ENCODE measurements around the gene AKAP13.
"Not testable (repeated sequence)": the region's sequence is repeated elsewhere in the genome, so short reads cannot be mapped to it uniquely, and the experiment has no call there.

AKAP13 gene

GRCh38 chr15:85639752-85640381 is 259.5 kb downstream of the AKAP13 start:
- no peak for DNase-seq

GRCh38 chr15:85642065-85642692 is 261.8 kb downstream of the AKAP13 start:
- no peak for DNase-seq

GRCh38 chr15:85642693-85643066 is 262.3 kb downstream of the AKAP13 start:
- DNase-seq: no peak

- DNase-seq: no peak
Measured at GRCh38 chr15:85646538-85647091, 266.2 kb downstream of the AKAP13 start.

GRCh38 chr15:85649372-85649771 is 269.0 kb downstream of the AKAP13 start:
- DNase-seq: no peak

GRCh38 chr15:85651548-85651947 is 271.1 kb downstream of the AKAP13 start:
- no peak for DNase-seq

- DNase-seq: no peak
Measured at GRCh38 chr15:85652457-85652856, 272.1 kb downstream of the AKAP13 start.

- DNase-seq: no peak
Measured at GRCh38 chr15:85657132-85657531, 276.7 kb downstream of the AKAP13 start.

GRCh38 chr15:85658816-85659215 is 278.4 kb downstream of the AKAP13 start:
- no peak for DNase-seq

GRCh38 chr15:85661859-85662258 is 281.5 kb downstream of the AKAP13 start:
- DNase-seq: no peak

- DNase-seq: not testable (repeated sequence)
Measured at GRCh38 chr15:85665677-85666076, 285.3 kb downstream of the AKAP13 start.

DNA sequence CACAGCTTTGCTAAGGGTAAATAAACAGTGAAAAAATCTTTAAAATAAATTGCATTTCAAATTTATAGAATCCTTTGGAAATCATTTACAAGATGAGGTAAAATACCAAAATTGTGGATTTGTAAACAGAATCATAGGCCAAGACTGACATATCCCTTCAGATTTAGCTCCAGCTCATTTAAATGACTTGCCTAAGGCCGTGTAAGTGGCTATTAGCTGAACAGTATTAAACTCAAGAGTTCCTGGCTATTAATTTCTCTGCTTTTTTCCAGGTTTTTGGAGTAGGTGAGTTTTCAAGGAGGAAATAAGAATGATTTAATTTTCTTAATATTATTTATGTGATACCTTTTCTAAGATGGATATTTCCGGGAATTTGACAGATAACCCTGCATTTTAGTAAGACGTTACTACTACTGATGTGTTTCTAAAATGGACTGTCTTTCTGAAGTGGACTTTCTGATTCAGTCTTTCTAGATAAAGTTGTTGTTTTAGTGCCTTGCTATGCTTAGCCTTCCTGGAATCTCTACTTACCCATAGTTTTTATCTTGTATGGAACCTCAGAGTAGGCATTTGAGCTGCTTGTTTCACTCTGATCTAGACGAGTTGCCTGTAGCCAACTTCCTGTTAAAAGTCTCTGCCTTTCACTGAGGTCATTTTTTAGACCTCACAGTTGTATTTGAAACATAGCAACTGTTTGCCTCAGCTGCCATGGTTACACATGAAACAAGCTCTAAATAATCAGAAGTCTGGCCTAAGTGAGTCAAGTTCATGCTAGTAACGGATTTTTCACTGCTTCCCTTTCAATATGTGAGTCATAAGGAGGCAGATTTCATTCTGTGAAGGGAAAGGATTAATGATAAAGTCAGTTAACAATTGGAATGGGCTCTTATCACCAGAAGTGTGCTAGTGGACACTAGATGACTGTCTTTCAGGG is 287.4 kb downstream of the AKAP13 start:
- DNase-seq: peak; percentile 39

DNA sequence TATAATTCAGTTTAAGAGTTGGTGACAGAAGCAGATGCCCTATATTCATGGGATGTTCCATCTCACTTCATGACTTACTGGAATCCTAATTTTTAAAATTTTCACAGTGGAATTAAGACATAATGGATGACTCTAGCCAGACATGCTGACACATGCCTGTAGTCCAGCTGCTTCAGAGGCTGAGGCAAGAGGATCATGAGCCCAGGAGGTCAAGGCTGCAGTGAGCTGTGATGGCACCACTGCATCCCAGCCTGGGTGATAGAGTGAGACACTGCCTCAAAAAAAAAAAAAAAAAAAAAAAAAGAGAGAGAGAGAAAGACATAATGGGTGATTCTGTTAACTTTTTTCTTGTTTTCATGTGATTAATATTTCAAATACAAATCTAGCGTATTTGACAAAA is 290.8 kb downstream of the AKAP13 start:
- DNase-seq: no peak

DNA sequence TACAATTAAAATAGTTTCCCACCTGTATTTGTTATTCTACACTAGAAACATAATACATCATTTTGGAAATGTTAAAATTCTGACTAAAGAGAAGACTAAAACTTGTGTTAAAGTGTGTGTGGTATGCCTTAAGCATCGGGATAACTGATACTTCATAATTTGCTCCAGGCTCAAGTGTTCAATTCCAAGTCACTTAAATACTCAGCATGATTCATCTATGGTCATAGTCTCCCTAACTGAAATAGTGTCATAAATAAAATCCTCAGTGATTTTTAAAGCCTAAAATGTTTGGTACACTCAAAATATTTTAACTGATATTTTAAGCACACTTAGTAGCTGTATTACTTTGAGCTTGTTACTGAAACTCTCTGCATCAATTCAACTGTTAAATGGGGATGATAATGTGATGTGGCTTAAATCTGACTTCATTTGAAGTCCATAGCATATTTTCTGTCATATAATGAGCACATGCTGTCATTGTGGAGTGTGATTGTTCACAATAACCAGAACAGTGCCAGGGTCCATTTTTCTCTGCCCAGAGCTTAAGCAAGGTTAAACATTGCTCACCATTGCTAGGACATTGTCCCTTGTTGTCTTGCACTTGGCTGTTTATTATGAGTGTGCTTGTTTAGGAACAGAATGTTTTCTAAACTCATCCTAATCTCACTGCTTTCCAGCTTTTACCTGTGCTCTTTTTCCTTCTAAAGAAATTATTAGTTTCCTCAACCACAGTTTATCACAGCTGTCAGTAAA is 292.1 kb downstream of the AKAP13 start:
- no peak for DNase-seq

DNA sequence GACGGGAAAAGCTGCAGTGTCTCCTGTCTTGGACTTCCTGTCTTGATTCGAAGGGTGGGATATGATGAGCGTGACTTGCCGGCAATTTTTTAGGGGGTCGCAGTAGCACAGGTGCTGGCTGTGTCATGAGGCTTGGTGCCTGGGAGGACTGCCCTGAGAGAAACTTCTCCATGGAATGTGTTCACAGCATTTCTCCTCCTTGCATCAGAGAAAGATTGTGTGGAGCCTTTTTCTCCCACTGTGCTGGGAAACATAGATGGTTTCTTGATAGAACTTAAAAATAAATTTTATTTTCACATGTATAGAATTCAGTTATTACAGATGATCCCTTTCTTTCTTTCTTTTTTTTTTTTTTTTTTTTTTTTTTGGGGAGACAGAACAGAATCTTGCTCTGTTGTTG is 292.9 kb downstream of the AKAP13 start:
- no peak for DNase-seq

DNA sequence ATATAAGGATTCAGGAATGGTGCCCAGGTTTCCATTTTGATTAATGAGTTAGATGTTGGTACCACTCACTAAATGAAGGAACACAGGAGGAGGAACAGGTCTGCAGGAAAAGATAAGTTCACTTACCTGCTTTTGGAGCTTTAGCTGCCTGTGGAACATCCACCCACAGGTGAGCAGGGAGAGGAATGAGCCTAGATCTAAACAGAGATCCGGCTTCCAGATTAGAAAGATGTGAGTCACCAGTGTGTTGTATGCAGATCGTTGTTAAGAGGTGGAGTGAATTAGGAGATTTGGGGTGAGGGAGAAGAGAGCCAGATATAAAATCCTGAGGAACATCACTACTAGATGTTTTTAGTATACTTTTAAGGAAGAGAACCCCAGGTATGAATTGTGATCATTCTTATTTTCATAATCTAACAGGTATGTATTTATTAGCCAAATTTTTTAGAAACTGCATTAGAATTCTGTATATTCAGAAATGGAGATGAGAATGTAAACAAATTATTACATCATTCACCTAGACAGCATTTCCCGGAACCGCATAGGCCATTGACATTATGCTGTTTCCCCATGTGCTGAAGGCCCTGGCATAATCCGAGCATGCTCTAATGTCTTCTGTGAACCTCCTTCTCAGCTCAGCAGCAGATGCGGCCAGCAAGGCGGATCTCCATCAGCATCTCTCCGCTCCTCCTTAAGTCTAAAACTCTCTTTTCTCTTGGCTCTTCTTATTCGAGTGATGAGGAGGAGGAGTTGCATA is 296.1 kb downstream of the AKAP13 start:
- DNase-seq: no peak

GRCh38 chr15:85679231-85679630 is 298.8 kb downstream of the AKAP13 start:
- DNase-seq: no peak

GRCh38 chr15:85681386-85681785 is 301.0 kb downstream of the AKAP13 start:
- DNase-seq: no peak

DNA sequence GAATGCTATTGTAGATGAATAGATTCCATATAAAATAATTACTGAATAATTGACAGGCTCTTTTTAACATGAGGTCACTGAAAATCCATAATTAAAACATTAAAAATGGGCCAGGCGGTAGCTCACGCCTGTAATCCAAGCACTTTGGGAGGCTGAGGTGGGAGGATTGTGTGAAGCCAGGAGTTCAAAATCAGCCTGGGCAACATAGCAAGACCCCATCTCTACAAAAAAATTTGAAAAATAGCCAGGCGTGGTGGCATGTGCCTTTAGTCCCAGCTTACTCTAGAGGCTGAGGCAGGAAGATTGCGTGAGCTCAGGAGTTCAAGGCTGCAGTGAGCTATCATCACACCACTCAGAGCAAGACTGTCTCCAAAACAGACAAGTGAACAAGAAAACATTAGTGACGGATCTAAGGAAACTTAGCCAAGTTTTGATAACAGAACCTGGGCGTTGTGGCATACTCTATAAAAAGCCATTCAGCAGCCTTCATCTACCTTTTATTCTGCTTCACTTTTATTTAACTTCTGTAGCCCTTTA is 303.8 kb downstream of the AKAP13 start:
- no peak for DNase-seq

DNA sequence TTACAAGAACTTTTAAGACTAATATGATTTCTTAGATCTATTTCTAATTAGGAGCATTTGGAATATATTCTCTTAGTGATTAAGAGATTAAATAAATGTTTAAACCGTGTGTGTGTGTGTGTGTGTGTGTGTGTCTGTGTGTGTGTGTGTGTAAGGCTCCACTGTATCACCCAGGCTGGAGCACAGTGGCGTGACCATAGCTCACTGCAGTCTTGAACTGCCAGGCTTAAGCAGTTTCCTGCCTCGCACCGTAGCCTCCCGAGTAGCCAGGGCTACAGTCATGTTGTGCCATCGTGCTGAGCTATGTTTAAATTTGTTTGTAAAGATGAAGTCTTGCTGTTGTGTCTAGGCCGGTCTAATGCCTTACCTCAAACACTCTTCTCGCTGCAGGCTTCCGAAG is 305.0 kb downstream of the AKAP13 start:
- no peak for DNase-seq

DNA sequence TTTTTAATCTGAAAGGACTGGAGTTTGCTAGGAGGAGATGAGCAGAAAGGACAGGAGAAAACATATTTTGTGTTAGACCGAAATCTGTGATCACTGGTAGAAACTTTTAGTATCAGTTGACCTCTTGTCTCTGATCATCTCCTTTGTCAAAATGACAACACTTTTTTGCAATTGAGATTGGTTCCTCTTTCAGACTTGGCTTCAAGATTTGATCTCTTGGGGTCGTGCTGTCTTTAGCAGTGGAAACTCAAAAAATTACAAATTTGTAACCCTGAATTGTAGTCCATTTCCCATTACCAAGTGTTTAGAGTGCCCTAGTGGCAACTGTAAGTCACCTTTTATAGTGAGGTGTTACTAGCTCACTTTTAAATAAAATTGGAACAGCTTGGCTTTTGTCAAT is 306.9 kb downstream of the AKAP13 start:
- no peak for DNase-seq

- no peak for DNase-seq
Measured at GRCh38 chr15:85688711-85689110, 308.3 kb downstream of the AKAP13 start.

Measured in activated CD4-positive, alpha-beta T cell treated with anti-CD3 and anti-CD28 coated beads, Interleukin-2, amount 50 U/mL, for 1 hour (primary cell).